Esophagus muscularis mucosa (tissue), 4 donors: ENCODE data around the gene EDIL3. TPM values are rescaled to one million over a fixed set of nuclear protein-coding genes. Genes with fewer than 3 reads are reported as not detected.

Experiments used
- DNase-seq: peaks from one replicate; pipeline ENCODE4 v3.0.0-alpha.2; 2017; ENCODE audit errors: extremely low spot score
- H3K27ac ChIP-seq, 4 donors: fragments of 200-600 bp; sonication (generic); replicated peaks in 1 of 4; 1 replicate in 3 of 4; 2 replicates in 1 of 4; pipeline ENCODE4 v1.5.1; 2016 to 2019; ENCODE audit warnings: mild to moderate bottlenecking in 1 of 4
- H3K27me3 ChIP-seq, 4 donors: fragments of 200-600 bp; sonication (generic); one replicate each; pipeline versions ENCODE4 v1.5.1 to v1.6.0; 2016 to 2019
- H3K36me3 ChIP-seq, 4 donors: fragments of 200-600 bp; sonication (generic); one replicate each; pipeline ENCODE4 v1.5.1; 2016 to 2019
- H3K4me1 ChIP-seq, 4 donors: fragments of 200-600 bp; sonication (generic); one replicate each; pipeline ENCODE4 v1.5.1; 2016 to 2019
- H3K4me3 ChIP-seq, 4 donors: fragments of 200-600 bp; sonication (generic); 1 replicate in 2 of 4; 2 replicates in 2 of 4; pipeline ENCODE4 v1.5.1; 2016 to 2019; ENCODE audit warnings: mild to moderate bottlenecking in 4 of 4, moderate library complexity in 1 of 4
- H3K9me3 ChIP-seq, 4 donors: fragments of 200-600 bp; sonication (generic); 1 replicate in 3 of 4; 2 replicates in 1 of 4; pipeline ENCODE4 v1.5.1; 2016 to 2019
- EP300 ChIP-seq: sonication (generic); formaldehyde crosslinking; IDR thresholded peaks from one replicate; pipeline ENCODE4 v1.6.1; 2017; ENCODE audit warnings: antibody characterized with exemption
- POLR2A ChIP-seq: fragments of 450-650 bp; IDR thresholded peaks from one replicate; pipeline ENCODE4 v1.6.1; 2017; ENCODE audit warnings: antibody characterized with exemption, moderate library complexity, mild to moderate bottlenecking, low read depth
- POLR2AphosphoS5 ChIP-seq, 2 donors: sonication (generic); formaldehyde crosslinking; IDR thresholded peaks; one replicate each; pipeline ENCODE4 v1.6.1; 2017; ENCODE audit warnings: antibody characterized with exemption in 2 of 2
- WGBS: methylation state at CpG from one replicate; pipeline ENCODE4 v1.1.5; 2018; 5-methylcytosine and 5-hydroxymethylcytosine counted together
- intact Hi-C: fragments of 100-400 bp; cut with DNase I; formaldehyde crosslinking; loops from one replicate; pipeline ENCODE4 v1.15.1; 2023
- total RNA-seq, 4 donors: library from RNA; depleted of rRNA; stranded (reverse); fragments of >200 nt; gene quantifications; one replicate each; pipeline versions ENCODE4 v1.1.0 to v1.2.1, GENCODE V29; 2016
- TF ChIP-seq, protein P1 (sequence below), 3 experiments: fragments of 200-600 bp in 2 of 3; fragments of 450-650 bp in 1 of 3; sonication (generic) in 2 of 3; IDR thresholded peaks; one replicate each; pipeline ENCODE4 v1.5.1; 2017 to 2019; ENCODE audit warnings: antibody characterized with exemption in 3 of 3, mild to moderate bottlenecking in 2 of 3, moderate library complexity in 1 of 3

The EDIL3 gene
- total RNA-seq, 4 donors from 2014 or later = 10.0 to 17.9 (median 10.8) TPM

DNA sequence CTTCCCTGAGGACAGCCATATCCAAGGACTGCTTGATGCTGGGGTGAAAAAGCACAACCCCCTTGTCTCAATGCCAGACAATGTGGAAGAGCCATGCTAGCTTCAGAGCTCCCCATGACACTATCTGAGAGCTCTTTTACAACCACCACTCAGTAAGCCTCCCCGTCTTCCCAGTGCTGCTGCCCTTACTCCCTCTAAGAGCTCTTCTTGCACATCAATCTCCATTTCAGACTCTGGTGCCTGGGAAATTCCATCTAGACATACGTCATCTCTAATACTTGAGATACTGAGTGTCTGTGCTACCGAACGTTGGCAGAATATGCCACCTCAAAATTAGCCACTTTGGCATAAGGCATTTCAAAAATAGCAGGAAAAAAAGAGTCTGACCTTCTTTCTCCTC is 94.5 kb downstream of the EDIL3 start:
- DNase-seq = no peak
- H3K27ac ChIP-seq = no peak overlapping the region
- WGBS = 78% methylated on average over 4 of the region's 4 CpGs
- no peak overlapping the region for H3K4me3 ChIP-seq
- intact Hi-C loops = no loop called here
- no peak for TF ChIP-seq EP300
- TF ChIP-seq, protein P1, sequence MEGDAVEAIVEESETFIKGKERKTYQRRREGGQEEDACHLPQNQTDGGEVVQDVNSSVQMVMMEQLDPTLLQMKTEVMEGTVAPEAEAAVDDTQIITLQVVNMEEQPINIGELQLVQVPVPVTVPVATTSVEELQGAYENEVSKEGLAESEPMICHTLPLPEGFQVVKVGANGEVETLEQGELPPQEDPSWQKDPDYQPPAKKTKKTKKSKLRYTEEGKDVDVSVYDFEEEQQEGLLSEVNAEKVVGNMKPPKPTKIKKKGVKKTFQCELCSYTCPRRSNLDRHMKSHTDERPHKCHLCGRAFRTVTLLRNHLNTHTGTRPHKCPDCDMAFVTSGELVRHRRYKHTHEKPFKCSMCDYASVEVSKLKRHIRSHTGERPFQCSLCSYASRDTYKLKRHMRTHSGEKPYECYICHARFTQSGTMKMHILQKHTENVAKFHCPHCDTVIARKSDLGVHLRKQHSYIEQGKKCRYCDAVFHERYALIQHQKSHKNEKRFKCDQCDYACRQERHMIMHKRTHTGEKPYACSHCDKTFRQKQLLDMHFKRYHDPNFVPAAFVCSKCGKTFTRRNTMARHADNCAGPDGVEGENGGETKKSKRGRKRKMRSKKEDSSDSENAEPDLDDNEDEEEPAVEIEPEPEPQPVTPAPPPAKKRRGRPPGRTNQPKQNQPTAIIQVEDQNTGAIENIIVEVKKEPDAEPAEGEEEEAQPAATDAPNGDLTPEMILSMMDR (IDR thresholded peaks at IDR 0.05) = no peak
- TF ChIP-seq POLR2AphosphoS5 (IDR thresholded peaks at IDR 0.05) = no peak
- TF ChIP-seq POLR2A = no peak
- no peaks in the 10 kb centered on the region for H3K36me3 ChIP-seq
- H3K9me3 ChIP-seq = no peaks in the 10 kb centered on the region
- H3K4me1 ChIP-seq = peaks cover 0 to 13% (median 6%) of the 10 kb centered on the region in 4 donors
- no peaks in the 10 kb centered on the region for H3K27me3 ChIP-seq

DNA sequence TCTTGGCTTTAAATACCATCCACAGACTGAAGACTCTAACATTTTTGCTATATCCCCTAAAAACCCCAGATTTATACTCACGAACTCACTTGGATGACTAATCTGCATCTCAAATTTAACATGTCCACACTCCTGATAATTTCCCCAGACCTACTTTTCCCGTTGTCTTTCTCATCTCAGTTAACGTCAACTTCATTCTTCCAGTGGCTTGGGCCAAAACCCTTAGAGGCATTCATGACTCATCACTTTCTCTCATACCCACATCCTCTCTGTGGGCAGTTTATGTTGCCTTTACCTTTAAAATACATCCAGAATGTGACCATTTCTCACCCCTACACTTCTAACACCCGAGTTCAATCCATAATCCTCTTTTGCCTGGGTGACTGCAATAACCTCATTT is 96.7 kb downstream of the EDIL3 start:
- no peak for DNase-seq
- TF ChIP-seq, protein P1 (IDR thresholded peaks at IDR 0.05) = no peak
- TF ChIP-seq EP300 = no peak
- no peak for TF ChIP-seq POLR2AphosphoS5 (IDR thresholded peaks at IDR 0.05)
- TF ChIP-seq POLR2A = no peak

DNA sequence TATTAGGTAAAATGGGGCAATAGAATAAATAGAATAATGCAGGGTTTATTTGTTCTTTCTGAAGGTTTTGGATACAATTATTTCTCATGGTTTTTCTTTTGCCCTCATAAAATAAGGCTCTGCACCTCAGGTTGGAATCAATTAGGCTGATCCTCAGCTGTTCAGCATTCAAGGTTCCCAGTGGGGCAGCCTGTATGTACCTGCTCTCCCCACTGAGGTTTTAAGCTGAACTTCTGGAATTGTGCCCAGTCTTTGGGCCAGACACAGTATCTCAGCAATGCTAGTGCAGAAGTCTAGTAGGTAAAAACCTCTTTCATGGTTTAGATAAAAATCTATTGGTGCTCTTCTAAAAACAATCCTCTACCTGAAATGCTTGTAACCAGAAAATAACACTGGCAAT is 98.0 kb downstream of the EDIL3 start:
- intact Hi-C loops = no loop called here
- Histone ChIP-seq H3K4me1 (peaks cover 0 to 13% (median 6%) of the 10 kb centered on the region in 4 donors), H3K27me3 (no peaks in the 10 kb centered on the region), H3K36me3 (no peaks in the 10 kb centered on the region), H3K27ac (no peak overlapping the region), H3K9me3 (no peaks in the 10 kb centered on the region), H3K4me3 (no peak overlapping the region)
- TF ChIP-seq POLR2A (no peak), POLR2AphosphoS5 (IDR thresholded peaks at IDR 0.05) (no peak), EP300 (no peak)
- TF ChIP-seq, protein P1 (IDR thresholded peaks at IDR 0.05) = no peak
- no peak for DNase-seq

More for the DNA sequence above, 96.7 kb downstream of the EDIL3 start:
- intact Hi-C loops = no loop called here
- Histone ChIP-seq H3K9me3 (no peaks in the 10 kb centered on the region), H3K4me1 (peaks cover 0 to 13% (median 6%) of the 10 kb centered on the region in 4 donors), H3K4me3 (no peak overlapping the region), H3K27ac (no peak overlapping the region), H3K36me3 (no peaks in the 10 kb centered on the region), H3K27me3 (no peaks in the 10 kb centered on the region)
- 66% methylated on average over 4 of the region's 4 CpGs for WGBS

DNA sequence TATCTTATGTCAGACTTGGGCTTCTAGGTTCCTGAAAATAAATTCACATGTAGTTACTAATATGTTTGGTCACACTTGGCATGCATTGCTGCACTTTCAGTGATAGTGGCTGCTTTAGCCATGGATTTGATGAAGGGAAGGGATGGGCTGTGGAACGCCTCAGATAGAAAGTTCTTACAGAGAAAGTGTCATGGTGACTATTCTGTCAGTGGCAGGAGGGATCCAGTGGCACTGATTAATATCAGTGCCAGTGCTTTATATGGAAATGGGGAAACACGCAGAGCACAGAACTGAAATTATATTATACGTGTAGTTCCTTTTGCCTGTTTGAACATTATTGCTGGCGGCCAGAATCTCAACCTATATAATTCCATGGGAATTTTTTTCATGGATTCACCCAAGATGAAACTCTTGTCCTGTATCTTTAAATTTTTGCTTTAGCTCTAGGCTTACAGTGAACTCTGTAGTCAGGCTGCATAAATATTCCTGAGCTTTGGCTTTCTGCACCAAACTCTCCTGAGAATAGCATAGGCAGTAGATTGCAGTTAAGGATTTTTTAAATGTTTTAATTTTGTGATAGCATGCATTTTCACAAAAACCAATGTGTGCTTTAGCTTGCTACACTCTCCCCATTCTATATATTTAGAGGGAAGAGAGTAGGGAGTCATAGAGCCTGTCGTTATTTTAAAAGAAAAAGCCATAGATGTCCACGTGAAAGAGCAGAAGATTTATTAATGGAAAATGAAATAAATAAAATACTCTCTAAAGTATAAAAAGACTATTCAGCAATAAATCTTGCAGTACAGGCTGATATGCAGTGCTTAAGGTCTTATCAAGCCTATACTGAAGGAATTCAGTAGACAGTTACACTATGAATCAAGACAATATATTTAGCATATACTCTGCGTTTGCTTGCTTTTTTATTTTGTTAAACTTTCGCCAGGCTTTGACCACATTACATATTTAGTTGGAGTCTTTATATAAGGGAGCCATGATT is 98.7 kb downstream of the EDIL3 start:
- Histone ChIP-seq H3K27me3 (no peaks in the 10 kb centered on the region), H3K9me3 (no peaks in the 10 kb centered on the region), H3K4me3 (no peak overlapping the region), H3K36me3 (no peaks in the 10 kb centered on the region), H3K27ac (no peak overlapping the region), H3K4me1 (peaks cover 0 to 13% (median 6%) of the 10 kb centered on the region in 4 donors)
- no peak for DNase-seq
- 56% methylated on average over 8 of the region's 8 CpGs for WGBS
- intact Hi-C loops = no loop called here
- TF ChIP-seq, protein P1 (IDR thresholded peaks at IDR 0.05) = no peak
- TF ChIP-seq EP300 (no peak), POLR2A (no peak), POLR2AphosphoS5 (IDR thresholded peaks at IDR 0.05) (no peak)
